GM12878 (cell line): Measurements from ENCODE around the gene SERPINB8. TPM values are rescaled to one million over a fixed set of nuclear protein-coding genes. Genes with fewer than 3 reads are reported as not detected.

Experiments
- ATAC-seq: fragments of 200-7000 bp; cut with Tn5 transposase; 3 replicates; pipeline ENCODE4 v1.9.1; 2020; ENCODE audit warnings: mild to moderate bottlenecking, moderate library complexity
- BruUV-seq: library from RNA; stranded (reverse); fragments of 400-500 nt; replicated peaks from 2 replicates; lab custom pipeline; 2021; lab: Mats Ljungman, UMichigan
- CTCF ChIA-PET: fragments of 300-600 bp; sonication (Branson Sonifier 250); formaldehyde crosslinking; extraction: SDS; loops from one replicate; lab custom pipeline; 2021; ENCODE audit warnings: inconsistent platforms; lab: Yijun Ruan, JAX
- POLR2A ChIA-PET: fragments of 350-600 bp; formaldehyde crosslinking; extraction: SDS; loops from one replicate; lab custom pipeline; 2021; ENCODE audit warnings: inconsistent platforms; lab: Charles Lee
- RAD21 ChIA-PET: fragments of 300-600 bp; sonication (Branson Sonifier 250); formaldehyde crosslinking; loops from one replicate; lab custom pipeline; 2023; ENCODE audit warnings: antibody characterized with exemption; ENCODE audit not compliant: unreplicated experiment; lab: Charles Lee
- SMC1A ChIA-PET: fragments of 300-600 bp; sonication (Branson Sonifier 250); formaldehyde crosslinking; loops from one replicate; lab custom pipeline; 2023; ENCODE audit not compliant: unreplicated experiment, uncharacterized antibody; lab: Charles Lee
- DNase-seq: peaks from one replicate; pipeline ENCODE4 v3.0.0-alpha.2; 2011; ENCODE audit warnings: low read depth, low spot score
- FAIRE-seq: peaks from 3 replicates; lab custom pipeline; 2011; peaks lifted over from hg19 to GRCh38; lab: Jason Lieb, UNC
- H2AFZ ChIP-seq: 2 replicates; pipeline ENCODE4 v1.6.0; 2011; ENCODE audit warnings: low read depth, low read length, control low read depth; ENCODE audit not compliant: control insufficient read depth
- H3K27ac ChIP-seq: 2 replicates; pipeline ENCODE4 v1.5.1; 2011; ENCODE audit warnings: control low read depth; ENCODE audit not compliant: control insufficient read depth, insufficient read depth
- H3K27me3 ChIP-seq, 2 experiments: replicated peaks in 1 of 2; 2 replicates each; pipeline versions ENCODE4 v1.6.0 to v1.6.1; 2011; ENCODE audit warnings: low read length in 1 of 2; ENCODE audit not compliant: control insufficient read depth in 2 of 2, insufficient read depth in 2 of 2
- H3K36me3 ChIP-seq, 2 experiments: 2 replicates each; pipeline ENCODE4 v1.5.1; 2011; ENCODE audit warnings: low read length in 1 of 2; ENCODE audit not compliant: control insufficient read depth in 2 of 2, insufficient read depth in 2 of 2
- H3K4me1 ChIP-seq: 2 replicates; pipeline ENCODE4 v1.6.1; 2011; ENCODE audit warnings: mild to moderate bottlenecking, low read length, moderate library complexity, mixed read lengths; ENCODE audit not compliant: control insufficient read depth, insufficient read depth
- H3K4me2 ChIP-seq: 2 replicates; pipeline ENCODE4 v1.6.0; 2011; ENCODE audit warnings: control low read depth; ENCODE audit not compliant: control insufficient read depth, insufficient read depth
- H3K4me3 ChIP-seq: fragments of 200-600 bp; sonication (generic); 2 replicates; pipeline ENCODE4 v1.5.1; 2016
- H3K79me2 ChIP-seq: 2 replicates; pipeline ENCODE4 v1.6.0; 2011; ENCODE audit warnings: low read length; ENCODE audit not compliant: control insufficient read depth, insufficient read depth
- H3K9ac ChIP-seq: 2 replicates; pipeline ENCODE4 v1.8.0; 2011; ENCODE audit warnings: low read length, control low read depth, mixed read lengths; ENCODE audit not compliant: control insufficient read depth, insufficient read depth
- H3K9me3 ChIP-seq: replicated peaks from 3 replicates; pipeline ENCODE4 v1.5.1; 2011; ENCODE audit warnings: mild to moderate bottlenecking, low read length; ENCODE audit not compliant: control insufficient read depth, insufficient read depth
- H4K20me1 ChIP-seq: 2 replicates; pipeline ENCODE4 v1.6.0; 2011; ENCODE audit not compliant: control insufficient read depth, insufficient read depth
- EGR1 ChIP-seq, 2 experiments: IDR thresholded peaks; 1 replicate in 1 of 2; 2 replicates in 1 of 2; pipeline ENCODE4 v1.6.1; 2011 to 2012; ENCODE audit warnings: low read depth in 2 of 2, low read length in 2 of 2, borderline replicate concordance in 1 of 2, mild to moderate bottlenecking in 1 of 2, moderate library complexity in 1 of 2
- HDAC2 ChIP-seq: fragments of 200-600 bp; sonication (generic); IDR thresholded peaks from 2 replicates; pipeline ENCODE4 v1.6.1; 2017
- PAX8 ChIP-seq: fragments of 450-650 bp; IDR thresholded peaks from 2 replicates; pipeline ENCODE4 v1.6.1; 2017; ENCODE audit warnings: mild to moderate bottlenecking, moderate library complexity
- SIN3A ChIP-seq: IDR thresholded peaks from 2 replicates; pipeline ENCODE4 v1.6.1; 2012; ENCODE audit warnings: low read depth, low read length, improper control_type of control experiment
- SMARCA5 ChIP-seq: fragments of 450-650 bp; IDR thresholded peaks from 2 replicates; pipeline ENCODE4 v1.6.1; 2017; ENCODE audit warnings: mild to moderate bottlenecking
- SREBF2 ChIP-seq: IDR thresholded peaks from 2 replicates; pipeline ENCODE4 v1.6.1; 2012; ENCODE audit warnings: mild to moderate bottlenecking, low read length
- YBX1 ChIP-seq: fragments of 450-650 bp; IDR thresholded peaks from 2 replicates; pipeline ENCODE4 v1.6.1; 2016; ENCODE audit warnings: antibody characterized with exemption
- WGBS: methylation state at CpG from one replicate; pipeline ENCODE4 v1.1.6; 2016; ENCODE audit warnings: low lambda C conversion rate; ENCODE audit not compliant: insufficient replicate concordance, insufficient coverage; ENCODE audit errors: missing lambda C conversion rate; 5-methylcytosine and 5-hydroxymethylcytosine counted together
- in situ Hi-C: fragments of 300-500 bp; cut with MboI; formaldehyde crosslinking; loops from 9 replicates; pipeline ENCODE4 v1.14.3; 2018; ENCODE audit warnings: mixed read lengths
- intact Hi-C: fragments of 100-400 bp; cut with micrococcal nuclease; formaldehyde crosslinking; loops from one replicate; pipeline ENCODE4 v1.14.2; 2022; ENCODE audit not compliant: unreplicated experiment
- polyA plus RNA-seq, 11 experiments: library from polyadenylated mRNA; depleted of rRNA in 4 of 11; unstranded in 6 of 11; stranded (reverse) in 5 of 11; fragments of >200 nt; fragmentation: Nextera tagmentation in 4 of 11; fragmentation: Illumina TruSeq in 1 of 11; extraction: Ambion mirVana in 4 of 11; extraction: Trizol in 1 of 11; gene quantifications; 1 replicate in 1 of 11; 2 replicates in 10 of 11; pipeline versions ENCODE4 v1.2.1 to v1.2.3, GENCODE V29; 2011 to 2016; ENCODE audit warnings: inconsistent platforms in 2 of 11, missing spikeins in 2 of 11, low read depth in 1 of 11
- total RNA-seq, 4 experiments: library from RNA; depleted of rRNA in 3 of 4; stranded (reverse); fragments of >200 nt in 3 of 4; fragmentation: Illumina TruSeq in 1 of 4; extraction: Trizol in 1 of 4; gene quantifications; 2 replicates each; pipeline versions ENCODE4 v1.2.1 to v1.2.3, GENCODE V29; 2013 to 2021
- TF ChIP-seq, protein P1 (sequence below): fragments of 450-650 bp; IDR thresholded peaks from 2 replicates; pipeline ENCODE4 v1.6.1; 2017; ENCODE audit warnings: low read depth, mild to moderate bottlenecking, moderate library complexity
- TF ChIP-seq, protein P2 (sequence below): IDR thresholded peaks from 2 replicates; pipeline ENCODE4 v1.6.1; 2011; ENCODE audit warnings: low read depth, low read length, improper control_type of control experiment, borderline replicate concordance
- TF ChIP-seq, protein P3 (sequence below): fragments of 450-650 bp; IDR thresholded peaks from 2 replicates; pipeline ENCODE4 v1.6.1; 2018; ENCODE audit warnings: mild to moderate bottlenecking, low read depth, moderate library complexity; ENCODE audit not compliant: partially characterized antibody

Gene SERPINB8
- total and polyA plus RNA-seq, 10 of the 15 experiments (the other 5 are each of a cell fraction or from before 2014, with no cell fraction given), result 8.1 to 31.5 (median 16.7) TPM

DNA sequence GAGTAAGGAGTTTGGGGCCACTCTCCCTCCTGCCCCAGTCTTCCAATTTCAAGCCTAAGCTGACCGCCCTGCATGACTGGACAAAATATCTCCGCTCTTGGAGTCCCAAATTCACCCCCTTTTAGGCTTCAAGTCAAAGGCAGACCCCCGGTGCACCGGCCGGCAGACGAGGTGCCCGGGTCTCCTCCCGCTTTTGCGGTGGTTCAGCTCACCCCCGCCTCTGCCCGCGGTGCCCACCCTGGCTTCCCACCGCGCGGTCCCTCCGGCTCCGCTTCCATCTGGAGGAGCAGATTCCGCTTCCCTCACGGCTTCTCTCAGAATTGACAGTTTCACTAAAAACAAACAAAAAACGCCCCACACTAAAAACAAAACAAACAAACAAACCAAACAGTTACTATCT is 56.5 kb downstream of the SERPINB8 start:
- peaks cover 9% of the 10 kb centered on the region; the same call in 1 of the 2 replicates for H3K4me1 ChIP-seq
- no peak overlapping the region for H3K27ac ChIP-seq
- H3K4me3 ChIP-seq, result no peak overlapping the region
- SMC1A ChIA-PET, result no interaction called here
- intact Hi-C loops (no loop called here), in situ Hi-C loops (loop anchor here (25.0 kb wide), 1 partner anchor 1061 kb away; no protein-coding TSS in a partner anchor)
- H3K9ac ChIP-seq, result no peak overlapping the region
- TF ChIP-seq SMARCA5 (no peak), HDAC2 (no peak), SIN3A (no peak), EGR1 (IDR thresholded peaks at IDR 0.05; ENCODE audit: borderline replicate concordance in 1 of 2, low read depth in 2 of 2, low read length in 2 of 2) (no peak), YBX1 (no peak), PAX8 (no peak), SREBF2 (no peak)
- TF ChIP-seq, protein P1, sequence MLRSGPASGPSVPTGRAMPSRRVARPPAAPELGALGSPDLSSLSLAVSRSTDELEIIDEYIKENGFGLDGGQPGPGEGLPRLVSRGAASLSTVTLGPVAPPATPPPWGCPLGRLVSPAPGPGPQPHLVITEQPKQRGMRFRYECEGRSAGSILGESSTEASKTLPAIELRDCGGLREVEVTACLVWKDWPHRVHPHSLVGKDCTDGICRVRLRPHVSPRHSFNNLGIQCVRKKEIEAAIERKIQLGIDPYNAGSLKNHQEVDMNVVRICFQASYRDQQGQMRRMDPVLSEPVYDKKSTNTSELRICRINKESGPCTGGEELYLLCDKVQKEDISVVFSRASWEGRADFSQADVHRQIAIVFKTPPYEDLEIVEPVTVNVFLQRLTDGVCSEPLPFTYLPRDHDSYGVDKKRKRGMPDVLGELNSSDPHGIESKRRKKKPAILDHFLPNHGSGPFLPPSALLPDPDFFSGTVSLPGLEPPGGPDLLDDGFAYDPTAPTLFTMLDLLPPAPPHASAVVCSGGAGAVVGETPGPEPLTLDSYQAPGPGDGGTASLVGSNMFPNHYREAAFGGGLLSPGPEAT, result no peak
- TF ChIP-seq, protein P2, sequence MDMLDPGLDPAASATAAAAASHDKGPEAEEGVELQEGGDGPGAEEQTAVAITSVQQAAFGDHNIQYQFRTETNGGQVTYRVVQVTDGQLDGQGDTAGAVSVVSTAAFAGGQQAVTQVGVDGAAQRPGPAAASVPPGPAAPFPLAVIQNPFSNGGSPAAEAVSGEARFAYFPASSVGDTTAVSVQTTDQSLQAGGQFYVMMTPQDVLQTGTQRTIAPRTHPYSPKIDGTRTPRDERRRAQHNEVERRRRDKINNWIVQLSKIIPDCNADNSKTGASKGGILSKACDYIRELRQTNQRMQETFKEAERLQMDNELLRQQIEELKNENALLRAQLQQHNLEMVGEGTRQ, result no peak
- TF ChIP-seq, protein P3, sequence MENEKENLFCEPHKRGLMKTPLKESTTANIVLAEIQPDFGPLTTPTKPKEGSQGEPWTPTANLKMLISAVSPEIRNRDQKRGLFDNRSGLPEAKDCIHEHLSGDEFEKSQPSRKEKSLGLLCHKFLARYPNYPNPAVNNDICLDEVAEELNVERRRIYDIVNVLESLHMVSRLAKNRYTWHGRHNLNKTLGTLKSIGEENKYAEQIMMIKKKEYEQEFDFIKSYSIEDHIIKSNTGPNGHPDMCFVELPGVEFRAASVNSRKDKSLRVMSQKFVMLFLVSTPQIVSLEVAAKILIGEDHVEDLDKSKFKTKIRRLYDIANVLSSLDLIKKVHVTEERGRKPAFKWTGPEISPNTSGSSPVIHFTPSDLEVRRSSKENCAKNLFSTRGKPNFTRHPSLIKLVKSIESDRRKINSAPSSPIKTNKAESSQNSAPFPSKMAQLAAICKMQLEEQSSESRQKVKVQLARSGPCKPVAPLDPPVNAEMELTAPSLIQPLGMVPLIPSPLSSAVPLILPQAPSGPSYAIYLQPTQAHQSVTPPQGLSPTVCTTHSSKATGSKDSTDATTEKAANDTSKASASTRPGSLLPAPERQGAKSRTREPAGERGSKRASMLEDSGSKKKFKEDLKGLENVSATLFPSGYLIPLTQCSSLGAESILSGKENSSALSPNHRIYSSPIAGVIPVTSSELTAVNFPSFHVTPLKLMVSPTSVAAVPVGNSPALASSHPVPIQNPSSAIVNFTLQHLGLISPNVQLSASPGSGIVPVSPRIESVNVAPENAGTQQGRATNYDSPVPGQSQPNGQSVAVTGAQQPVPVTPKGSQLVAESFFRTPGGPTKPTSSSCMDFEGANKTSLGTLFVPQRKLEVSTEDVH, result no peak
- no peaks in the 10 kb centered on the region for H3K79me2 ChIP-seq
- H3K36me3 ChIP-seq, result no peaks in the 10 kb centered on the region
- POLR2A ChIA-PET, result no interaction called here
- DNase-seq (no peak), ATAC-seq (no peak), FAIRE-seq (no peak)
- no peaks in the 10 kb centered on the region; the same call in 2 of the 3 replicates for H3K9me3 ChIP-seq
- H3K4me2 ChIP-seq, result no peak overlapping the region
- no TSS peak for BruUV-seq
- no peaks in the 10 kb centered on the region for H4K20me1 ChIP-seq
- 89% methylated on average over 18 of the region's 20 CpGs for WGBS
- CTCF ChIA-PET, result interaction anchor here (0.8 to 1.2 kb wide), 2 partner anchors 8 to 12 kb away, joined by 3 to 4 read pairs; no protein-coding TSS in a partner anchor
- RAD21 ChIA-PET, result interaction anchor here (0.9 kb wide), 1 partner anchor 8 kb away, joined by 3 read pairs; no protein-coding TSS in a partner anchor
- no peaks in the 10 kb centered on the region; a peak in 1 of 4 replicates for H3K27me3 ChIP-seq
- H2AFZ ChIP-seq, result no peak overlapping the region
